Naive thymus-derived CD4-positive, alpha-beta T cell (primary cell): Measurements from ENCODE around the gene RNF151. TPM values are rescaled to one million over a fixed set of nuclear protein-coding genes. Genes with fewer than 3 reads are reported as not detected.
"Not testable (repeated sequence)": the region's sequence is repeated elsewhere in the genome, so short reads cannot be mapped to it uniquely, and the experiment has no call there.

Experiments used
- ATAC-seq: fragments of 150-1000 bp; cut with Tn5 transposase; 2 replicates; pipeline ENCODE4 v1.10.0; 2021; ENCODE audit warnings: mild to moderate bottlenecking, moderate library complexity
- CTCF ChIA-PET: fragments of 350-600 bp; sonication (Branson Sonifier 250); formaldehyde crosslinking; loops from one replicate; lab custom pipeline; 2021; ENCODE audit warnings: antibody characterized with exemption; lab: Charles Lee
- POLR2A ChIA-PET: fragments of 350-600 bp; sonication (Branson Sonifier 250); formaldehyde crosslinking; loops from one replicate; lab custom pipeline; 2021; ENCODE audit warnings: antibody characterized with exemption, inconsistent platforms; lab: Charles Lee
- DNase-seq, 9 donors: peaks; one replicate each; pipeline versions ENCODE4 v3.0.0 to v3.0.0-alpha.2; 2020 to 2022; ENCODE audit warnings: mixed read lengths in 1 of 9
- H3K27ac ChIP-seq: one replicate; pipeline ENCODE4 v1.7.0; 2013; ENCODE audit warnings: mild to moderate bottlenecking, low read depth, low read length, moderate library complexity
- H3K27me3 ChIP-seq, 2 donors: one replicate each; pipeline ENCODE4 v1.7.0; 2013; ENCODE audit warnings: low read length in 2 of 2, mild to moderate bottlenecking in 2 of 2, moderate library complexity in 2 of 2; ENCODE audit not compliant: control insufficient read depth in 2 of 2, insufficient read depth in 2 of 2
- H3K36me3 ChIP-seq, 3 experiments: 1 replicate in 2 of 3; 2 replicates in 1 of 3; pipeline ENCODE4 v1.7.0; 2013; ENCODE audit warnings: low read length in 3 of 3, mild to moderate bottlenecking in 3 of 3, moderate library complexity in 1 of 3; ENCODE audit not compliant: insufficient read depth in 3 of 3, control insufficient read depth in 2 of 3
- H3K4me1 ChIP-seq, 2 donors: one replicate each; pipeline ENCODE4 v1.7.0; 2013; ENCODE audit warnings: low read length in 2 of 2, mild to moderate bottlenecking in 2 of 2, moderate library complexity in 1 of 2; ENCODE audit not compliant: control insufficient read depth in 2 of 2, insufficient read depth in 2 of 2
- H3K4me3 ChIP-seq: 2 replicates; pipeline ENCODE4 v1.7.0; 2013; ENCODE audit warnings: mild to moderate bottlenecking, low read length
- H3K9me3 ChIP-seq, 3 experiments: 1 replicate in 2 of 3; 2 replicates in 1 of 3; pipeline ENCODE4 v1.7.0; 2013; ENCODE audit warnings: low read length in 3 of 3; ENCODE audit not compliant: control insufficient read depth in 2 of 3
- H3K27ac Mint-ChIP-seq, 9 donors: one replicate each; pipeline ENCODE4 v1.8.0; 2020 to 2022; ENCODE audit warnings: mixed read lengths in 9 of 9, mild to moderate bottlenecking in 8 of 9, moderate library complexity in 5 of 9, inconsistent platforms in 2 of 9
- H3K27me3 Mint-ChIP-seq, 5 donors: one replicate each; pipeline ENCODE4 v1.8.0; 2021 to 2022; ENCODE audit warnings: mixed read lengths in 5 of 5, mild to moderate bottlenecking in 1 of 5
- H3K36me3 Mint-ChIP-seq, 5 donors: one replicate each; pipeline ENCODE4 v1.8.0; 2020 to 2022; ENCODE audit warnings: mixed read lengths in 5 of 5, mild to moderate bottlenecking in 3 of 5, inconsistent platforms in 1 of 5
- H3K4me1 Mint-ChIP-seq, 7 donors: one replicate each; pipeline ENCODE4 v1.8.0; 2020 to 2022; ENCODE audit warnings: mixed read lengths in 7 of 7, mild to moderate bottlenecking in 3 of 7, inconsistent platforms in 1 of 7
- H3K4me3 Mint-ChIP-seq, 10 donors: one replicate each; pipeline ENCODE4 v1.8.0; 2020 to 2022; ENCODE audit warnings: mild to moderate bottlenecking in 10 of 10, mixed read lengths in 10 of 10, moderate library complexity in 6 of 10, inconsistent platforms in 2 of 10
- H3K9me3 Mint-ChIP-seq, 11 donors: one replicate each; pipeline ENCODE4 v1.8.0; 2020 to 2022; ENCODE audit warnings: mixed read lengths in 11 of 11, mild to moderate bottlenecking in 4 of 11, inconsistent platforms in 1 of 11, moderate library complexity in 1 of 11
- intact Hi-C, 2 donors: fragments of 100-400 bp; cut with micrococcal nuclease; formaldehyde crosslinking; loops; one replicate each; pipeline ENCODE4 v1.15.1; 2023
- polyA plus RNA-seq, 2 donors: library from polyadenylated mRNA; unstranded; fragments of 300-500 nt; fragmentation: Illumina TruSeq; gene quantifications; one replicate each; pipeline ENCODE4 v1.2.3, GENCODE V29; 2021
- total RNA-seq, 6 experiments: library from RNA in 5 of 6; stranded (reverse) in 5 of 6; gene quantifications; 1 replicate in 5 of 6; 2 replicates in 1 of 6; pipeline ENCODE4 v1.2.3 and lab custom pipeline; 2021 to 2026

RNF151 gene
- total and polyA plus RNA-seq, 7 experiments from 2014 or later, result 0.51 TPM; not detected in 6

- Histone ChIP-seq H3K27me3 (no peaks in the 10 kb centered on the region), H3K27ac (peak overlapping the region; percentile 86), H3K4me3 (peak overlapping the region; percentile 69), H3K4me1 (peaks cover 36 to 37% of the 10 kb centered on the region in 2 donors), H3K36me3 (no peaks in the 10 kb centered on the region), H3K9me3 (no peaks in the 10 kb centered on the region)
- ATAC-seq (no peak), DNase-seq (peak in 1 of 9 donors; percentile 35)
- peaks cover 0 to 8% (median 0%) of the 10 kb centered on the region in 5 donors for H3K36me3 Mint-ChIP-seq
- H3K27me3 Mint-ChIP-seq, result no peaks in the 10 kb centered on the region
- H3K4me3 Mint-ChIP-seq, result peak overlapping the region; percentile 72 to 93 (median 87)
- ChIA-PET CTCF (interaction anchor here (0.8 to 1.3 kb wide), 2 partner anchors 144 to 208 kb away, joined by 3 read pairs; no protein-coding TSS in a partner anchor), POLR2A (interaction anchor here (0.6 to 2.9 kb wide), 14 partner anchors 13 to 480 kb away, joined by 3 to 30 read pairs (median 4); partner anchors contain the start of genes GFER, MLST8, NDUFB10 and RPS2)
- no peaks in the 10 kb centered on the region for H3K9me3 Mint-ChIP-seq
- peaks cover 22 to 48% (median 35%) of the 10 kb centered on the region in 7 donors for H3K4me1 Mint-ChIP-seq
- intact Hi-C loops, result loop anchor here (1.0 to 5.0 kb wide), 9 partner anchors 15 to 421 kb away; partner anchors contain the start of genes NTHL1 (in 2 of the 2), RPS2 (in 2 of the 2), TSC2 (in 2 of the 2) and CCNF (in 1 of the 2)
- peak overlapping the region; percentile 60 to 94 (median 76) for H3K27ac Mint-ChIP-seq
These were observed 42.0 kb downstream of the RNF151 start for GRCh38 chr16:2008631-2009163.

- ChIA-PET CTCF (interaction anchor here (0.5 to 0.8 kb wide), 2 partner anchors 57 to 208 kb away, joined by 3 read pairs; no protein-coding TSS in a partner anchor), POLR2A (interaction anchor here (0.6 to 2.9 kb wide), 12 partner anchors 13 to 479 kb away, joined by 3 to 30 read pairs (median 6); partner anchors contain the start of genes GFER, NDUFB10, RPS2 and TBL3)
- H3K27ac Mint-ChIP-seq, result peak overlapping the region; percentile 60 to 94 (median 76)
These were observed 42.6 kb downstream of the RNF151 start for GRCh38 chr16:2009164-2009711.

GRCh38 chr16:2009791-2010510 is 43.3 kb downstream of the RNF151 start, which contains the start of gene ZNF598:
Gene ZNF598 (minus strand): TSS chr16:2009821.
- Mint-ChIP-seq H3K36me3 (peaks cover 0 to 8% (median 0%) of the 10 kb centered on the region in 5 donors), H3K4me3 (peak within 1 kb of the TSS; percentile 87 to 94 (median 92)), H3K27me3 (no peaks in the 10 kb centered on the region), H3K4me1 (peaks cover 22 to 39% (median 32%) of the 10 kb centered on the region in 7 donors), H3K9me3 (no peaks in the 10 kb centered on the region), H3K27ac (peak within 1 kb of the TSS; percentile 85 to 99 (median 97))
- peak within 1 kb of the TSS; percentile 91 for H3K27ac ChIP-seq
- peak; percentile 64 to 87 (median 78) for DNase-seq
- ChIA-PET POLR2A (interaction anchor here (1.0 to 2.9 kb wide), 7 partner anchors 14 to 145 kb away, joined by 3 to 30 read pairs (median 8); partner anchors contain the start of genes GFER, RPS2, TBL3 and TRAF7), CTCF (interaction anchor here (0.5 kb wide), 1 partner anchor 58 kb away, joined by 3 read pairs; no protein-coding TSS in a partner anchor)
- H3K4me1 ChIP-seq, result peaks cover 26 to 29% of the 10 kb centered on the region in 2 donors
- peak; percentile 97 for ATAC-seq
- no peaks in the 10 kb centered on the region for H3K9me3 ChIP-seq
- intact Hi-C loops, result loop anchor here (1.0 to 5.0 kb wide), 9 partner anchors 13 to 419 kb away; partner anchors contain the start of genes NTHL1 (in 2 of the 2), RPS2 (in 2 of the 2), TSC2 (in 2 of the 2) and CCNF (in 1 of the 2)
- H3K27me3 ChIP-seq, result no peaks in the 10 kb centered on the region
- H3K36me3 ChIP-seq, result no peaks in the 10 kb centered on the region
- peak within 1 kb of the TSS; percentile 77 for H3K4me3 ChIP-seq

More at GRCh38 chr16:2009164-2009711, 42.6 kb downstream of the RNF151 start:
- Mint-ChIP-seq H3K36me3 (peaks cover 0 to 8% (median 0%) of the 10 kb centered on the region in 5 donors), H3K4me1 (peaks cover 22 to 43% (median 32%) of the 10 kb centered on the region in 7 donors), H3K4me3 (peak overlapping the region; percentile 72 to 93 (median 87)), H3K27me3 (no peaks in the 10 kb centered on the region), H3K9me3 (no peaks in the 10 kb centered on the region)
- no peaks in the 10 kb centered on the region for H3K27me3 ChIP-seq
- peaks cover 32% of the 10 kb centered on the region in 2 donors for H3K4me1 ChIP-seq
- no peaks in the 10 kb centered on the region for H3K36me3 ChIP-seq
- H3K9me3 ChIP-seq, result no peaks in the 10 kb centered on the region
- intact Hi-C loops, result loop anchor here (1.0 to 5.0 kb wide), 9 partner anchors 14 to 420 kb away; partner anchors contain the start of genes NTHL1 (in 2 of the 2), RPS2 (in 2 of the 2), TSC2 (in 2 of the 2) and CCNF (in 1 of the 2)
- peak; percentile 51 for ATAC-seq
- no peak for DNase-seq
- H3K27ac ChIP-seq, result peak overlapping the region; percentile 86
- peak overlapping the region; percentile 69 for H3K4me3 ChIP-seq

- H3K4me3 ChIP-seq, H3K9me3 ChIP-seq, H3K36me3 Mint-ChIP-seq, H3K9me3 Mint-ChIP-seq, H3K27me3 ChIP-seq, H3K27ac Mint-ChIP-seq, DNase-seq, H3K36me3 ChIP-seq, intact Hi-C loops, H3K27me3 Mint-ChIP-seq, ATAC-seq, H3K27ac ChIP-seq: not testable (repeated sequence)
- H3K4me3 Mint-ChIP-seq, result peak overlapping the region in 3 of 10 donors; percentile 34 to 87 (median 53)
- POLR2A ChIA-PET, result interaction anchor here (0.8 to 1.7 kb wide), 3 partner anchors 19 to 135 kb away, joined by 3 to 4 read pairs (median 3); no protein-coding TSS in a partner anchor
- peaks cover 14 to 28% (median 24%) of the 10 kb centered on the region in 7 donors for H3K4me1 Mint-ChIP-seq
- H3K4me1 ChIP-seq, result peaks cover 26 to 29% of the 10 kb centered on the region in 2 donors
- CTCF ChIA-PET, result interaction anchor here (0.7 kb wide), 1 partner anchor 45 kb away, joined by 8 read pairs; no protein-coding TSS in a partner anchor
These were observed 45.1 kb downstream of the RNF151 start for GRCh38 chr16:2011726-2012125.

GRCh38 chr16:2013527-2013926 is 46.9 kb downstream of the RNF151 start:
- Histone ChIP-seq H3K27ac (no peak overlapping the region), H3K4me3 (no peak overlapping the region), H3K4me1 (peaks cover 13 to 14% of the 10 kb centered on the region in 2 donors), H3K9me3 (no peaks in the 10 kb centered on the region), H3K36me3 (no peaks in the 10 kb centered on the region), H3K27me3 (no peaks in the 10 kb centered on the region)
- Mint-ChIP-seq H3K4me3 (peak overlapping the region in 1 of 10 donors; percentile 71), H3K27me3 (peaks cover 0 to 3% (median 0%) of the 10 kb centered on the region in 5 donors), H3K36me3 (peaks cover 0 to under 1% (median 0%) of the 10 kb centered on the region in 5 donors), H3K9me3 (no peaks in the 10 kb centered on the region), H3K4me1 (peaks cover 3 to 12% (median 10%) of the 10 kb centered on the region in 7 donors), H3K27ac (peak overlapping the region in 1 of 9 donors; percentile 9)
- CTCF ChIA-PET, result interaction anchor here (1.1 kb wide), 1 partner anchor 125 kb away, joined by 3 read pairs; no protein-coding TSS in a partner anchor
- POLR2A ChIA-PET, result no interaction called here
- intact Hi-C loops, result no loop called here
- ATAC-seq, result no peak
- DNase-seq, result no peak
